ENCODE measurements around the gene ZBTB4.

DNA sequence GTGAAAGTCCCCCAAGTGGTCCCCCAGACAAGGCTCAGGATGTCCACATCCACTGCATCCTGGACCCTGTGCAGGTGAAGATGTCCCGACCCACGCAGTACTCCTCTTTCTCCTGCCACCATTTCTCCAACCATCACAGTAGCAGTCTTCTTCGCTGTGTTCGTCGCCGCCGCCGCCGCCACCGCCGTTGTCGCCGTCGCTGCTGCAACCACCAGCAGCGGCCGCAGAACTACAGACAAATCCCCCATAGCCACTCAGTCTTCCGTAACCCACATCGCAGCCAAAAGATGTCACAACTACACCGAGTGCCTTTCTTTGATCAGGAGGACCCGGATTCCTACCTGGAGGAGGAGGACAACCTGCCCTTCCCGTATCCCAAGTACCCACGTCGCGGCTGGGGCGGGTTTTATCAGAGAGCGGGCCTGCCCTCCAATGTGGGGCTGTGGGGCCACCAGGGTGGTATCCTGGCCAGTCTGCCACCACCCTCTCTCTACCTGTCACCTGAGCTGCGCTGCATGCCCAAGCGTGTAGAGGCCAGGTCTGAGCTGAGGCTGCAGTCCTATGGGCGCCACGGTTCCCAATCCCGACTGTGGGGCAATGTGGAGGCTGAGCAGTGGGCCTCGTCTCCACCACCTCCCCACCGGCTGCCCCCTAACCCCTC is 53.1 kb downstream of the ZBTB4 start:
- TF ChIP-seq, protein P1, sequence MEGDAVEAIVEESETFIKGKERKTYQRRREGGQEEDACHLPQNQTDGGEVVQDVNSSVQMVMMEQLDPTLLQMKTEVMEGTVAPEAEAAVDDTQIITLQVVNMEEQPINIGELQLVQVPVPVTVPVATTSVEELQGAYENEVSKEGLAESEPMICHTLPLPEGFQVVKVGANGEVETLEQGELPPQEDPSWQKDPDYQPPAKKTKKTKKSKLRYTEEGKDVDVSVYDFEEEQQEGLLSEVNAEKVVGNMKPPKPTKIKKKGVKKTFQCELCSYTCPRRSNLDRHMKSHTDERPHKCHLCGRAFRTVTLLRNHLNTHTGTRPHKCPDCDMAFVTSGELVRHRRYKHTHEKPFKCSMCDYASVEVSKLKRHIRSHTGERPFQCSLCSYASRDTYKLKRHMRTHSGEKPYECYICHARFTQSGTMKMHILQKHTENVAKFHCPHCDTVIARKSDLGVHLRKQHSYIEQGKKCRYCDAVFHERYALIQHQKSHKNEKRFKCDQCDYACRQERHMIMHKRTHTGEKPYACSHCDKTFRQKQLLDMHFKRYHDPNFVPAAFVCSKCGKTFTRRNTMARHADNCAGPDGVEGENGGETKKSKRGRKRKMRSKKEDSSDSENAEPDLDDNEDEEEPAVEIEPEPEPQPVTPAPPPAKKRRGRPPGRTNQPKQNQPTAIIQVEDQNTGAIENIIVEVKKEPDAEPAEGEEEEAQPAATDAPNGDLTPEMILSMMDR (IDR thresholded peaks at IDR 0.05; ENCODE audit: poor library complexity, severe bottlenecking), result no peak
- no peak for TF ChIP-seq RAD21 (conservative IDR thresholded peaks at IDR 0.05)
- TF ChIP-seq EP300 (conservative IDR thresholded peaks at IDR 0.05; ENCODE audit: poor library complexity, severe bottlenecking), result no peak
- TF ChIP-seq MXI1 (conservative IDR thresholded peaks at IDR 0.05; ENCODE audit: poor library complexity, severe bottlenecking), result no peak

Measured in neural cell (in vitro differentiated cells).